ENCODE results near the gene IPMK.
A peak's percentile ranks its signal among the peaks of the same experiment; 100 is the strongest.

Gene IPMK

GRCh38 chr10:58267713-58268453 lies at the start of gene IPMK:
IPMK (minus strand) TSS chr10:58267894; CDS start chr10:58267611, 283 bp downstream.
- peak; percentile 95 for DNase-seq (ENCODE audit: low read depth)

DNA sequence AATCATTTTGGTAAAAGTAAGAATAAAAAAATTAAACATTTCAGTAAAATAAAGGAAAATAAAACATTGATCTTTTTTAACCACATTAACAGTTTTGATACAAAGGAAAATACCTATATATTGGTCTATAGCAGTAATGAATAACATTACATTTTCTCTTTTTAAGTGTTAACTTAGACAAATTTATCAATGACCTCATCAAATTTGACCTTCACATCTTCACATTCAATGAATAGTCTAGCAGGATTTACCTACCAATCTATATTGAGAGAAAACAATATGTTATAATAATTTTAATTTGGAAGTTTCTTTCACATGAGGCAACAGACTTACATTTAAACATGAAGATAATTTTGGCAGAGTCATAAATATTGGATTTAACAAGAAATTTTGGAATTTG lies 49.2 kb upstream of the IPMK start:
- no peak for DNase-seq (ENCODE audit: low read depth)

DNA sequence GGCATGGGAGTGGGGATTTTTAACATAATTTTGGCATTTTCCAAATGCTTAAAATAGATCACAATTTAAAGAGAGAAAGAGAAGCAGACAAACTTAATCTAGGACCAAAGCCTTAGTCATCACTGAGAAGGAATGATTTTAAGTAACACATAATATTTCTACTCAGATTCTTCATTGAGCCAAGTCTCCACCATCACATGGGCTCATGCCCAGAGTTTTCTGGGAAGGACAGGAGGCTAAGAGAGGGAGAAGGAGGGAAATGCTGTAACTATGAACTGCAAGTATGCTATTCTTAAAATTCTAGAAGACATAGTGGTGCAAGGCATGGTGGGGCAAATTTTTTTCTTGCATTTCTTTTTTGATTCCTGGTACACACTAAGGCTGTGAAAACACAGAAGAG lies 43.3 kb upstream of the IPMK start:
- DNase-seq (ENCODE audit: low read depth), result no peak

DNA sequence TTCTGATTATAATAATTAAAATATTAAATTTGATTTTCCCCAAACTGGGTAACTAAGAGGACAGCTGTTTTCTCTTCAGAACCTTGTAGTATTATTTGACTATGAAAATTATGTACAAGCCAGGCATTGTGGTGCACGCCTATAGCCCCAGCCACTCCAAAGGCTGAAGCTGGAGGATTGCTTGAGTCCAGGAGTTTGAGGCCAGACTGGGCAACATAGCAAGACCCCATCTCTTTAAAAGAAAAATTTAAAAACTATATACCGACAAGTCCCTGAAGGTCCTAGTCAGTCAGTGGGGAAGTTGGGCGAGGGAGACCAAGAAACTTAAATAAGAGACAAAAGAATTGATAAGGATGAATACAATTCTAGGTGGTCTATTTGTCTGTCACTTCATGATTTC lies 40.0 kb upstream of the IPMK start:
- DNase-seq (ENCODE audit: low read depth), result no peak

DNA sequence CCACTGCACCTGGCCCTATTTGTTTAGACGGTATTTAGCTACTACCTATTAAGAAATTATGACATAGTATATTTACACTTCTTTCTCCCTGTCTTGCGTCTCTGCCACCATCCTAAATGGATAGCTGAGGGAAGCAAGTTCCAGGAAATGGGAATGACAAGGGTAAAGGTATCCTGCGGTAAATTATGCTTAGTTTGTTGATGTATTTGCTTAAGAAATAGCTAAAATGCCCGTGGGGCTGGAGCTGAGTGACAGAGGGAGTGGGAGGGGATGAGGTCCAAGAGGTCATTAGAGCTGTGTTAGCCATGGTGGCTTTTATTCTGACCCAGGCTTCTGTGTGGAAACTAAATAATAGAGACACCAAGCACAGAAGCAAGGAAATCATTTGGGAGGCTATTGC lies 38.1 kb upstream of the IPMK start:
- no peak for DNase-seq (ENCODE audit: low read depth)

- no peak for DNase-seq (ENCODE audit: low read depth)
These were observed 36.5 kb upstream of the IPMK start for GRCh38 chr10:58304099-58304633.

DNA sequence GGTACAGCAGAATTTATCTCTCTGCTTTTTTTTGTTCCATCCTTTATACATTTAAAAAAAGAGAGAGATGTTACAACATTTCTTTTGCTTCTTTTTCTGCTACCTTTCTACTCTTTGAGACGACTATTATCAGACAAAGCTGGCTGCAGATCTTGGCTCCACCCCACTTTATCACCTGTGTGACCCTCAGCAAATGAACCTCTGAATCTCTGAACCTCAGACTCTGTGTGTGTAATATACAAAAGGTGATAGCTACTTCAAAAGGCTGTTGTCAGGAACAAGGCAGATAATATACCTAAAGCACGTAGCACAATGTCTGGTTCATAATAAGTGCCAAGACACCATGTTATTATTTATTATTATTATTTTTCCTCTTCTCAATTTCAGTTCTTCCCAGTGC lies 34.6 kb upstream of the IPMK start:
- DNase-seq (ENCODE audit: low read depth), result no peak

GRCh38 chr10:58300676-58301075 lies 33.0 kb upstream of the IPMK start:
- no peak for DNase-seq (ENCODE audit: low read depth)

DNA sequence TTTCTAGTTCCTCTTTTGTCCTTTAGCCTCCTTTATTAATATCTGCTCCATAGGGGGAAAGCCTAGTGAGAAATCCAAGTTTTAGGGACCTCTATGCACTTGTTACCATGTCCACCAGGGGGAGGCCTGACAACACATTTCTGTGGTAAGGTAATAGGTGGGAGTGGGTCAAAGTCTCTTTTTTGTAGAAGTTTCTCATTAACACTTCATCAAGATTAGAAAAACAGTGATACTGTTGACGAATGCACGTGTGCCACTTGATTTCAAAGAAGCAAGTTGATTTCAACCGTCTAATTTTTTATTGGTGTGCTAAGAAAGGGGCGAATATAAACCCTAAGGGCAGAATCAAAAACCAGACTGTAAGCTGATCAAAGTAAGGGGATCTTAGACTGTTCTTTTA lies 31.9 kb upstream of the IPMK start:
- peak; percentile 29 for DNase-seq (ENCODE audit: low read depth)

GRCh38 chr10:58293989-58294388 lies 26.3 kb upstream of the IPMK start:
- DNase-seq (ENCODE audit: low read depth), result no peak

DNA sequence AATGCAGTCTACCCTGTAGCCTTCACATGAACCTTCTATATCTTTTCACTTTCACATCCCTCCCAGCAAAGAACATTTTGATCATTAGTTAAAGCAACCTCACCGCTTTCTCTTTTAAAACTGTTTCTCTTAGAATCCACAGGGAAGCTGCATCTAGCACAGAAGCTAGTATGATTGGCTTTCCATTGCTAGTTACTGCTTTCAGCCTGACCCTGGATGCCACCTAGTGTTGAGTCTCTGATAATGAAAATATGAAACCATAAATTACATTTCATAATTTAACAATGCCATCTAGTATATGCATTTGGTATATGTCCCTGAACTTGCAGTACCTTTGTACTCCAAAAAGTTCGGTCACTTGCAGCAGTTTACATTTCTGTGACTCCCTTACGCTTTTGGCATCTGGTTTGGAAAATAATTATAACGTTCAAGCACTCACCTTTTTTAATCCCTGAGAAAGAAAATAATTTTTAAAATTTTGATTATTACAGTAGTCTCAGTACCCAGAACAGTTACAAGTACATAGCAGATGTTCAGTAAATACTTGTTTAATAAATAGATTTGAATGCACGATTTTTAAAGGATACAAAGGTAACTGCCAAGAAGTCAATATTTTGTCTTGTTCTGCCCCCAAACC lies 24.0 kb upstream of the IPMK start:
- peak; percentile 59 for DNase-seq (ENCODE audit: low read depth)

GRCh38 chr10:58282615-58283014 lies 14.9 kb upstream of the IPMK start:
- DNase-seq (ENCODE audit: low read depth), result no peak

- DNase-seq (ENCODE audit: low read depth), result no peak
These were observed 13.5 kb upstream of the IPMK start for GRCh38 chr10:58281092-58281752.

- DNase-seq (ENCODE audit: low read depth), result no peak
These were observed 12.8 kb upstream of the IPMK start for GRCh38 chr10:58280477-58280876.

GRCh38 chr10:58278962-58279307 lies 11.2 kb upstream of the IPMK start:
- no peak for DNase-seq (ENCODE audit: low read depth)

DNA sequence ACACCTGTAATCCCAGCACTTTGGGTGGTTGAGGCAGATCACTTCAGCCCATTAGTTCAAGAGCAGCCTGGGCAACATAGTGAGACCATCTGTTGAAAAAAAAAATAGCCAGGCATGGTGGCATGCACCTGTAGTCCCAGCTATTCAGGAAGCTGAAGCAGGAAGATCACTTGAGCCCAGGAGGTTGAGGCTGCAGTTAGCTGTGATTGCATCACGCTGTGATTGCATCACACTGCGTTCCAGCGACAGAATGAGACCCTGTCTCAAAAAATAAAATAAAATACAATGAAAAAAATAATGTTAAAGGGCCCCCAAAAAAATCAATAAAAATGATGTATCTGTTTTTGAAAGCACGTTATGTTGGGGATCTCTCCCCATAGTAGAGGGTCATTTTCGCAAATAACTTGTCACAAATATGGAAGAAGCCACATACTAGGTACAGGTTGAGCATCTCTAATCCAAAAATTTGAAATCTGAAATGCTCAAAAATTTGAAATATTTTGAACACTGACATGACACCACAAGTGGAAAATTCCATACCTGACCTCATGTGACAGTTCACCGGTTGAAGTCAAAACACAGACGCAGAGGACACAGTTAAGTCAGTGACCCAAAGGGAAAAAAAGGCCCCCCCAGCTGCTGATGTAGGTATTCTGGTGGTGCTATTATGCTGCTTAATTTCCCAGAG lies 10.7 kb upstream of the IPMK start:
- no peak for DNase-seq (ENCODE audit: low read depth)

DNA sequence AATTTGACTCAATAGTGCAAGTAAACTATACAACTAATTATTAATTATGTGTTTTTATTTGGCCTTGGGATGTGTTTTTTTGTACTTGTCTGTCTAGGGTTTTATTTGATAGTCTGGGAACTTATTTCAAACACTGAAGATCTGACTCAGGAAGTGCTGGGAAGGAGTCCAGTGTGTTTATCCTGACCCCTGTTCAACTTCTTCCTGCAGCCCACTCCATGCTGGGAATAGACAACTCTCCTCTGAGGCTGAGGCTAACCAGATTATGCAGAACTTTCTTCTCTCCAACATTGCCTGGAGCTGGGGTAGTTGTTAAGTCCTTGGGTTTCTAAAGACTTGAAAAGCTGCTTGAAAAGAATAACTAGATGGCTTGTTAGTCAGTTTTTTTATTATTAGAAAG lies 8.2 kb upstream of the IPMK start:
- no peak for DNase-seq (ENCODE audit: low read depth)

- no peak for DNase-seq (ENCODE audit: low read depth)
These were observed 7.6 kb upstream of the IPMK start for GRCh38 chr10:58275261-58275660.

DNA sequence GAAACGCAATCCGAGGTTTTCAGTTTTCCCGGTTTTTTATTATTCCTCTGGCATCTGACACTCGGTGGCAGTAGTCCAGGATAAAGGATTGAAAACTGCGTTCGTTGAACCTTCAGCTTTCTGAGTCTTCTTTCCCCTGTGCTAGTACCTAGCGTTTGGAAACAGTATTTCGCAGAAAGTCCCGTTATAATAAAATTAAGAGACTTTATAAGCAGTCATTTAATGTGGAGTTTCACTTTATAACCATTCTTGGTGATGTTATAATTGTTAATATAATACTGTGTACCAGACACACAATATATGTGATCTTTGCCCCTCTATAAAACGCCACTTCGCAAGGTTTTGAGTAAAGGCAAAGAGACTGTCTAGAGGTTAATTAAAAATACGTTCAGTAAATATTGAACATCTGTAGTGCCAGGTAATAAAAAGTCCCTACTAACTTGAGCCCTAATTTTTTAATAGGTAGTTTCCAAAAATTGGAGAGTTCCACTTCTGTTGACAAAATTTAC lies 2.1 kb upstream of the IPMK start:
- DNase-seq (ENCODE audit: low read depth), result no peak

GRCh38 chr10:58268946-58269781 lies 1.5 kb upstream of the IPMK start, which contains the start of gene CISD1:
CISD1 (plus strand) TSS chr10:58269162; CDS start chr10:58269274, 112 bp downstream.
- peak; percentile 99 for DNase-seq (ENCODE audit: low read depth)

GRCh38 chr10:58268454-58268945 lies 806 bp upstream of the IPMK start:
- no peak for DNase-seq (ENCODE audit: low read depth)

Data from fibroblast of gingiva (primary cell).